Inferior parietal cortex (tissue), 1 donor: ENCODE measurements around the gene LGALS1.
"Not testable (repeated sequence)": the region's sequence is repeated elsewhere in the genome, so short reads cannot be mapped to it uniquely, and the experiment has no call there.

Experiments
- DNase-seq: peaks from one replicate; pipeline ENCODE4 v3.0.0-alpha.2; 2016; ENCODE audit errors: extremely low spot score

The LGALS1 gene

DNA sequence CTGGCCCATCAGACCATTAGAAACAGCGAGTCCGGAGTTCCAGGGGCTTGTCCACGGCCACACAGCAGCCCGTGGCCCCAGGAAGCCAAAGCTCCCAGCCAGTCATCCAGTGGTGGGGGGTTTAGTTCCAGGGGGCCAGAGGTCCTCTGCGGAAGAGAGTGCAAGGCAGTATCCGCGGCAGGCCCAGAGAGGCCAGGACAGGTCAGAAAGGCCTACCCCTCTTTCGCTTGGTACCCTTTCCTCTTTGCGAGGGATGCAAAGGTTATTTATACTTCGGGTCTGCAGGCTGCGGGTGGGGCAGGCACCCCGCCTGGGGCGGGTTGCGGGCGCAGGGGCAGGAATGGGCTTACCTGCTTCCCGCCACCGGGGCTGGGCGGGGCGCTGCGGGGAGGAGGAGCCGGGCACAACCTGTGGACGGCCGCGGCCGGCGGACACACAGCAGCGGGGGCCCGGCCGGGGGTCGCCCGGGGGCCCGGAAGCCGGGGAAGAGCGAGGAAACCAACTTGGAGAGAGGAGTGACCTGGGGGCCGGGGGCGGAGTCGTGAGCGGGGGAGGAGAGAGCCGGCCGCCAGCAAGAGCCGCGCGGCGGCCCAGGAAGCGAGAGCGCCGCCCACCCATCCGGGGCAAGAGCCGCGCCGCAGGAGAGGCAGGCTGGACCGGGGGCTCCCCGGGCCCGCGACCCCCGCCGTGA, 36.2 kb upstream of the LGALS1 start, which contains the start of gene SH3BP1:
Gene SH3BP1, plus strand, starts transcription at position 600 of the 691 bp plus-strand sequence. CDS start 119 bp downstream, outside the sequence.
- DNase-seq: no peak

GRCh38 chr22:37639771-37640590, 35.5 kb upstream of the LGALS1 start:
- DNase-seq: no peak

GRCh38 chr22:37640591-37641560, 34.6 kb upstream of the LGALS1 start:
- DNase-seq: no peak

DNA sequence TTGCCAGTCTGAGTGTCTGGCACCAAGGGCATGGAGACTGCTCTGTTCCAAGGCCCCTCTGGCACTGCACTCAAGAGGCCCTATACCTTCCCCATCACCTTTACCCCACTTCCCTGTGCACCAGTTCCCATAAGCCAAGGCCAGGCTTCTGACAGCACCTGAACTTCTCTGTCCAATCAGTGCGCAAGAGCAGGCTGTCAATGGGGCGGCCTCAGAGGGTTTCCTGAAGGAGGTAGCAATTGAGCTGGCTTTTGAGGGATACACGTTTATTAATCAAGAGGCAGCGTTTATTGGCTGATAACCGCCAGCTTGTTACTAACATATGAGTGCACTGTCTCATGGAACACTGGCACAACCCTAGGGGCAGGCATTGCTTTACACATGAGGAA, 33.9 kb upstream of the LGALS1 start:
- DNase-seq: no peak

- peak; percentile 91 for DNase-seq
These were observed 32.1 kb upstream of the LGALS1 start for GRCh38 chr22:37643225-37643847.

GRCh38 chr22:37647317-37647716, 28.1 kb upstream of the LGALS1 start:
- no peak for DNase-seq

DNA sequence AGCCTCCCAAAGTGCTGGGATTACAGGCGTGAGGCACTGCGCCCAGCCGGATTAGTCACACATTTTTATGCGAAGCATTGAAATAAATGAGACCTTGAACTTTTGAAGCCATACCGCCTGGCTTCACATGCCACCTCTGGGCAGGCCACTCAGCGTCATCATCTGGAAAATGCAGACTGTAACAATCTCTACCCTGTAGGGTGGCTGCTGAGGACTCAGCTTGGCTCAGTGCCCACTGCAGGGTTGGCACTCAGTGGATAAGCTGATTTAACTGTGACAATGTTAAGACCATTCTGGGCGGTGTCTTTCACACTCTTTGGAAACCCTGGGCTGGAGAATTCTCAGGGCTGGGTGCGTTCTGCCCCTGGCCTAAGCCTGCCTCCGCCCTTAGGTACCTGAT, 27.5 kb upstream of the LGALS1 start:
- DNase-seq: no peak

GRCh38 chr22:37650463-37651136, 24.8 kb upstream of the LGALS1 start:
- no peak for DNase-seq

- DNase-seq: no peak
These were observed 20.7 kb upstream of the LGALS1 start for GRCh38 chr22:37654563-37655251.

GRCh38 chr22:37655252-37655563, 20.2 kb upstream of the LGALS1 start:
- DNase-seq: no peak

DNA sequence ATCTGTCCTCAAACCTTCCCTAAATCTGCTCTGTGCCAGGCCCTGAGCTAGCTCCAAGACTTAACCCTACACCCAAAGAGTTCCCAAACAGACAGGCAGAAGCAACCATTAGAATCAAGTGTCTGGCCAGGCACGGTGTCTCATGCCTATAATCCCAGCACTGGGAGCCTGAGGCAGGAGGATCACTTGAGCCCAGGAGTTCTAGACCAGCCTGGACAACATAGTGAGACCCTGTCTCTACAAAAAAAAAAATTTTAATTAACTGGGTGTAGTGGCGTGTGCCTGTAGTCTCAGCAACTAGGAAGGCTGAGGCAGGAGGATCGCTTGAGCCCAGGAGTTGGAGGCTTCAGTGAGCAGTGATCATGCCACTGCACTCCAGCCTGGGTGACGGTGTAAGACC, 18.9 kb upstream of the LGALS1 start:
- not testable (repeated sequence) for DNase-seq

- no peak for DNase-seq
These were observed 17.8 kb upstream of the LGALS1 start for GRCh38 chr22:37657590-37658132.

DNA sequence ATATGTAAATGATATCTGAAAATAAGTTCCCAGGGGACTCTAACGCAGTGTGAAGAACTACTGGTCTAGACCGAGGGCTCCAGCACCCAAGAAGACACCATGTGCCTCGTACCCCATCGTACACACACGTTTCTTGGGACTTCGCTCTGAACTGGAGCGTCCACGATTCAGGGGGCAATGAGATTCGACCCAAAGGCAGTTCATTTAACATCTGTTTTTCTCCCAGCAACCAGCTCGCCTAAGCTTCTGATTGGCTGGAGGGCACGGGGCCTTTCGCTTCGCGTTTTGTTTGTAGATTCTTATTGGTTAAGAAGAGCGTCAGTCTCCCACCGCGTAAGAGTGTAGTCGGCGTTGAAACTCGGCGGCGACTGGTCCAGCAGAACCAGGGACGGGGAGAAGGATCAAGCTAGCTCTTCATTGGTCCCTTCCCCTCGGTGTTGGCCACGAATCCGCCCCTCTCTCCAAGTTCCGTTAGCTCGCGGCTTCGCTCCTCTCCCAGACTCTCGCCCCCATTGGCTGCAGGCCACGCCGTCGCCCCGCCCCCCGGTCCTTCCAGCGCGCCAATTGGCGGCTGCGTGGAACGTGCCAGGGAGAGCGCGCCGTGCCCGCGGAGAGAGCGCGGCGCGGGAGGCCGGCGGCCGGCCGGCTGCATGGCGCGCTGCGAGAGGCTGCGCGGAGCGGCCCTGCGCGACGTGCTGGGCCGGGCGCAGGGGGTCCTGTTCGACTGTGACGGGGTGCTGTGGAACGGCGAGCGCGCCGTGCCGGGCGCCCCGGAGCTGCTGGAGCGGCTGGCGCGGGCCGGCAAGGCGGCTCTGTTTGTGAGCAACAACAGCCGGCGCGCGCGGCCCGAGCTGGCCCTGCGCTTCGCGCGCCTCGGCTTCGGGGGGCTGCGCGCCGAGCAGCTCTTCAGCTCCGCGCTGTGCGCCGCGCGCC, 17.0 kb upstream of the LGALS1 start, which contains the start of gene PDXP:
Gene PDXP, plus strand, starts transcription at position 591 of the 933 bp plus-strand sequence. Its CDS starts 60 bp downstream, at position 651.
- DNase-seq: peak; percentile 99

GRCh38 chr22:37659066-37659896, 16.2 kb upstream of the LGALS1 start:
- DNase-seq: no peak

DNA sequence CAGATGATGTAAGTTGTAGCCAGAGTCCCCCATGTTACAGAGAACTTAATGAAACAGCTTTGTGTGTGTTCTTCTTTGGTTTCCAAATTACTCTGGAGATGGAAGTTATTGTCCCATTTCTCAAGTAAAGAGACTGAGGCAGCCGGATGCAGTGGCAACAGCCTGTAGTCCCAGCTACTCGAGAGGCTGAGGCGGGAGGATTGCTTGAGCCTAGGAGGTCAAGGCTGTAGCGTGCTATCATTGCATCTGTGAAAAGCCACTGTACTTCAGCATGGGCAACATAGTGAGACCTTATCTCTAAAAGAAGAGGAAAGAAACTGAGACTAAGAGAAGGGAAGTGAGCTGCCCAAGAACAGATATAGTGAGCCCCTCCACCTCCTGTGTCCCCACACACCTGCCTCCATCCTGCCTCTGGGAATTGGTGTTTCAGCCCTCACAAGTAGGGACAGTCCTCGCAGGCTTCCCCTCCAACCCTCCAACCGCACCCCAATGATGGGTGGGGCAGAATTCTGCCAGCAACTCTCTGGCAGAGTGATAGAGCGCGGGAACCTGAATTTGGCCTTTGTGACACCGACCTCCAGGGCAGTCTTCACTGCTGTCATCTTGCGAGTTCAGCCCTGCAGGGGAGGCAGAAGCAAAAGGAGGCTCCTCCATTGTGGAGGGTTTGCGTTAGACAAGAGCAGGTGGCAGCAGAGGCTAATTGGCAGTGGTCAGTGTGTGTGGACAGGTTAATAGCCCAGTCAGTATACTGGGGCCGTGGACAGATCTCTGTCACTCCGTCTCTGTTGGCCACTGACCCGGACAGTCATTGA, 15.3 kb upstream of the LGALS1 start:
- no peak for DNase-seq

GRCh38 chr22:37660709-37661045, 14.8 kb upstream of the LGALS1 start:
- no peak for DNase-seq
